ENCODE measurements around the gene HDAC1. TPM values are rescaled to one million over a fixed set of nuclear protein-coding genes. Genes with fewer than 3 reads are reported as not detected.

HDAC1 gene
- total RNA-seq, 1 donor from 2014 or later = 40.4 TPM

GRCh38 chr1:32361674-32362473, 70.0 kb downstream of the HDAC1 start:
- TF ChIP-seq CTCF (IDR thresholded peaks at IDR 0.05; ENCODE audit: borderline replicate concordance) = peak; percentile 59

GRCh38 chr1:32362474-32363313, 70.8 kb downstream of the HDAC1 start, which contains the start of the genes FAM229A and TSSK3:
TSS of gene FAM229A (minus strand) at chr1:32362485. CDS start at chr1:32362091, 394 bp downstream.
TSS of gene TSSK3 (plus strand) at chr1:32362539. CDS start at chr1:32362702, 163 bp downstream.
- H3K27ac ChIP-seq (replicated peaks) = peak within 1 kb of the TSS; percentile 53
- intact Hi-C loops (cut with micrococcal nuclease) = no loop called here

More at GRCh38 chr1:32361674-32362473, 70.0 kb downstream of the HDAC1 start:
- peak; percentile 67 for DNase-seq
- H3K27me3 ChIP-seq (ENCODE audit: low read depth) = no peaks in the 10 kb centered on the region
- intact Hi-C loops (cut with micrococcal nuclease) = no loop called here
- peak overlapping the region; percentile 66 for H3K4me3 ChIP-seq
- H3K4me1 ChIP-seq = peaks cover 20% of the 10 kb centered on the region
- peaks cover 34% of the 10 kb centered on the region for H3K36me3 ChIP-seq
- H3K9me3 ChIP-seq (replicated peaks) = no peaks in the 10 kb centered on the region
- peak overlapping the region; percentile 53 for H3K27ac ChIP-seq (replicated peaks)

GRCh38 chr1:32363713-32364112, 71.8 kb downstream of the HDAC1 start:
- Histone ChIP-seq H3K4me3 (no peak overlapping the region), H3K9me3 (replicated peaks) (no peaks in the 10 kb centered on the region), H3K36me3 (peaks cover 52% of the 10 kb centered on the region), H3K27me3 (ENCODE audit: low read depth) (no peaks in the 10 kb centered on the region), H3K27ac (replicated peaks) (no peak overlapping the region), H3K4me1 (peaks cover 20% of the 10 kb centered on the region)
- TF ChIP-seq CTCF (IDR thresholded peaks at IDR 0.05; ENCODE audit: borderline replicate concordance) = no peak
- intact Hi-C loops (cut with micrococcal nuclease) = no loop called here
- DNase-seq = no peak

More at GRCh38 chr1:32362474-32363313, 70.8 kb downstream of the HDAC1 start, which contains the start of the genes FAM229A and TSSK3:
- H3K36me3 ChIP-seq = peaks cover 42% of the 10 kb centered on the region
- DNase-seq = peak; percentile 25
- no peaks in the 10 kb centered on the region for H3K27me3 ChIP-seq (ENCODE audit: low read depth)
- peak within 1 kb of the TSS; percentile 66 for H3K4me3 ChIP-seq
- H3K4me1 ChIP-seq = peaks cover 20% of the 10 kb centered on the region
- no peak for TF ChIP-seq CTCF (IDR thresholded peaks at IDR 0.05; ENCODE audit: borderline replicate concordance)
- no peaks in the 10 kb centered on the region for H3K9me3 ChIP-seq (replicated peaks)

- TF ChIP-seq CTCF (IDR thresholded peaks at IDR 0.05; ENCODE audit: borderline replicate concordance) = no peak
- intact Hi-C loops (cut with micrococcal nuclease) = no loop called here
Measured at GRCh38 chr1:32364836-32365235, 73.0 kb downstream of the HDAC1 start.

GRCh38 chr1:32365445-32365844, 73.6 kb downstream of the HDAC1 start:
- Histone ChIP-seq H3K4me3 (no peak overlapping the region), H3K36me3 (peaks cover 70% of the 10 kb centered on the region), H3K9me3 (replicated peaks) (no peaks in the 10 kb centered on the region), H3K4me1 (peaks cover 20% of the 10 kb centered on the region), H3K27ac (replicated peaks) (no peak overlapping the region), H3K27me3 (ENCODE audit: low read depth) (no peaks in the 10 kb centered on the region)
- TF ChIP-seq CTCF (IDR thresholded peaks at IDR 0.05; ENCODE audit: borderline replicate concordance) = no peak
- intact Hi-C loops (cut with micrococcal nuclease) = no loop called here
- DNase-seq = no peak

More at GRCh38 chr1:32364836-32365235, 73.0 kb downstream of the HDAC1 start:
- no peak overlapping the region for H3K4me3 ChIP-seq
- peaks cover 64% of the 10 kb centered on the region for H3K36me3 ChIP-seq
- H3K27ac ChIP-seq (replicated peaks) = no peak overlapping the region
- DNase-seq = no peak
- peaks cover 20% of the 10 kb centered on the region for H3K4me1 ChIP-seq
- no peaks in the 10 kb centered on the region for H3K9me3 ChIP-seq (replicated peaks)
- H3K27me3 ChIP-seq (ENCODE audit: low read depth) = no peaks in the 10 kb centered on the region
